Left cardiac atrium (tissue), 4 donors: ENCODE data around the gene ACSM5. TPM values are rescaled to one million over a fixed set of nuclear protein-coding genes. Genes with fewer than 3 reads are reported as not detected.
"Not testable (repeated sequence)": the region's sequence is repeated elsewhere in the genome, so short reads cannot be mapped to it uniquely, and the experiment has no call there.

Experiments used
- ATAC-seq, 2 donors: fragments of 200-7000 bp; cut with Tn5 transposase; one replicate each; pipeline ENCODE4 v1.9.1; 2020; ENCODE audit warnings: mild to moderate bottlenecking in 2 of 2, moderate library complexity in 2 of 2
- DNase-seq: peaks from one replicate; pipeline ENCODE4 v3.0.0-alpha.2; 2020
- intact Hi-C, 2 donors: fragments of 100-400 bp; cut with DNase I; formaldehyde crosslinking; loops; one replicate each; pipeline versions ENCODE4 v1.14.1 to v1.15.1; 2022 to 2023
- total RNA-seq, 2 donors: library from RNA; stranded (reverse); fragmentation: NEBNext Ultra II Directional; extraction: Animal tissue kit (Norgen Biotek cat#: 25700); gene quantifications; one replicate each; pipeline ENCODE4 v1.2.1, GENCODE V29; 2021
- donor health status: DM: no; HTN: yes; CAD: no.
- donor health status: DM: no; HTN: yes; CAD: no; lungs with severe emphysema.
- donor health status: DM: yes; HTN: yes; CAD: no.
- donor health status: Dilated cardiomyopathy.

ACSM5 gene
- total RNA-seq, 2 donors from 2014 or later = 3.6 to 7.8 TPM

DNA sequence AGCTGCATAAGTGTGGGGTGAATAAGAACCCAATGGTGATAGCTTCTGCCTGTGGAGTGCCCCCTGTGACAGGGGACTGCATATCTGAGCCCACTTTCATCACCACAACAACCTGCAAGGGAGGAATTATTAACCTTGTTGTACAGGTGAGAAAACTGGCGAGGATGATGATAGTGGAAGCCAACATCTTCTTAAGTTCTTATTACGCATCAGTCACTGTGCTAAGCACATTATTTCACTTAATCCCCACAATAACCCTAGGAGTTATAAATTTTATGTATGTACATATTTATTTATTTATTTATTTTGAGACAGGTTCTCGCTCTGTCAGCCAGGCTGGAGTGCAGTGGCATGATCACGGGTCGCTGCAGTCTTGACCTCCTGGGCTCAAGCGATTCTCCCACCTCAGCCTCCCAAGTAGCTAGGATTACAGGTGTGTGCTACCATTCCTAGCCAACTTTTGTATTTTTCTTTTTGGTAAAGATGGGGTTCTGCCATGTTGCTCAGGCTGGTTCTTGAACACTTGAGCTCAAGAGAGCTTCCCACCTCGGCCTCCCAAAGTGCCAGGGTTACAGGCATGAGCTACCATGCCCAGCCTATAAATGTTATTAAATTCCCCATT, 12.4 kb upstream of the ACSM5 start:
- intact Hi-C loops = no loop called here
- ATAC-seq = no peak
- no peak for DNase-seq

GRCh38 chr16:20397468-20398074, 11.8 kb upstream of the ACSM5 start:
- DNase-seq (no peak), ATAC-seq (no peak)
- intact Hi-C loops = no loop called here

- intact Hi-C loops = no loop called here
- DNase-seq (no peak), ATAC-seq (no peak)
These were observed 10.7 kb upstream of the ACSM5 start for GRCh38 chr16:20398603-20399002.

- DNase-seq (no peak), ATAC-seq (no peak)
- intact Hi-C loops = no loop called here
These were observed 10.1 kb upstream of the ACSM5 start for GRCh38 chr16:20399185-20399584.

- intact Hi-C loops = no loop called here
- ATAC-seq (no peak), DNase-seq (no peak)
These were observed 8.3 kb upstream of the ACSM5 start for GRCh38 chr16:20401066-20401465.

DNA sequence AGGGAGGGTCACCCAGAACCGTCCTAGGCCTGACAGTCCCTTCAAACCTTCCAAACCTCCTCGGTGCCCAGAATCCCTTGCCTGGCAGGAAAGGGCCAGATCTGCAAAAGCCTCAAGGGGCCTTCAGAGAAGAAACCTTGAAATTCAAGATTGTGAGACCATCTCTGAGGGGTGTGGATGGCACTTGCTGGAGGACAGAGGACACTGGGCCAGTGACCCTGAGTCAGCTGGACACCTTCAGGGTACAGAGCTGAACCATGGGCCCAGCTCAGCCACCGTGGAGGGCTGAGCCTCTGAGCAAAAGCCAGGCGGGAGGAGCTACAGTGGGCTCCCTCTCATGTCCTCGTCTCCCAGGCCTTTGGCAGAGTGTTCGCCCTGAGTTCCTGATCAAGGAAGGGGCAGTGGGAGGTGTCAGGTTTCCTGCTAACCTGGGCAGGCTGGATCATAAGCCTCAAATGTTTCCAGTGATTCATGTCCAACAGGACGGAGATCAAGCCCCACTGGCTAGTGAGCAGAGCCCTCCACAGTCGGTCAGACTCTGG, 7.8 kb upstream of the ACSM5 start:
- intact Hi-C loops = no loop called here
- no peak for ATAC-seq
- DNase-seq = no peak

- intact Hi-C loops = no loop called here
- DNase-seq (no peak), ATAC-seq (no peak)
These were observed 6.7 kb upstream of the ACSM5 start for GRCh38 chr16:20402651-20403050.

GRCh38 chr16:20404637-20405036, 4.7 kb upstream of the ACSM5 start, which contains the start of gene PDILT:
TSS of gene PDILT (minus strand) at chr16:20404737. CDS start at chr16:20399300, 5,437 bp downstream.
- intact Hi-C loops = no loop called here
- ATAC-seq = no peak

DNA sequence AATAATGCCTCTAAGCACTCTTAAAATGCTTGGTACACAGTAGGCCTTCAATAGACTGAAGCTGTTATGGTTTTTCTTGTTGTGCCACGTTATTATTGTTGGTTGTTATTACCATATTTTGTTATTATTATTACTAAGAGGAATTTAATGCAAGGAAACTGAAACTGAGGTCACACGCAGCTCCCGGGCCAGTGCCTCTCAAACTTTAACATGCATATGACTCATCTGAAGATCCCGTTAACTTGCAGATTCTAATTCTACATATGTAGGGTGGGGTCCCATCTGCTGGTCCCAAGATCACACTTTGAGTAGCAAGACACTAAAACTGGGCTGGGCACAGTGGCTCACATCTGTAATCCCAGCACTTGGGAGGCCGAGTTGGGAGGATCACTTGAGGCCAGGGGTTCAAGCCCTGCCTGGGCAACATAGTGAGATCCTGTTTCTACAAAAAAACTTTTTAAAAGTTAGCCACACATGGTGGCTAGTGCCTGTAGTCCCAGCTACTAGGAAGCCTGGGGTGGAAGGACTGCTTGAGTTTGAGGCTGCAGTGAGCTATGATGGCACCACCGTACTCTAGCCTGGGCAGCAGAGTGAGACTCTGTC, 888 bp downstream of the ACSM5 start:
- ATAC-seq = no peak

More at GRCh38 chr16:20404637-20405036, 4.7 kb upstream of the ACSM5 start, which contains the start of gene PDILT:
- DNase-seq = no peak

DNA sequence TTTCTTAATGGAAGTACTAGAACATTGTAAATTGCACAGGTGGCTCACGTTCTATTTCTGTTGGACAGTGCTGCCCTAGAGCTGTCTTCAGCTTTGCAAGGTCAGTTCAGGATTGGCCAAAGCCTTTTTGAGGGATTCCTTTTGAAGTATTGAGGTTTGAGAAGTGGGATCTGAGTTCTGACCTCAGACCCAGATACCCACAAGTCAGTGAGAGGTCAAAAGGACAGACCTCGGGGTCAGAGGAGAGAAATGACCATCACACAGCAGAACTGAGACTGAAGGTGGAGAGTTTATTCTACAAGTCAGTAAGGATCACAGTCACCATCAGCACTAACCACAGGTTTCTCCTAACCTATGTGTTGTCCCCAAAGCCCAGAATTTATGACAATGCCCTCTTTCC, 1.7 kb downstream of the ACSM5 start:
- DNase-seq = no peak
- ATAC-seq = no peak

More for the DNA sequence above, 888 bp downstream of the ACSM5 start:
- DNase-seq = no peak
- intact Hi-C loops = no loop called here

GRCh38 chr16:20415541-20415940, 6.2 kb downstream of the ACSM5 start:
- intact Hi-C loops = no loop called here
- DNase-seq (no peak), ATAC-seq (no peak)

More for the DNA sequence above, 1.7 kb downstream of the ACSM5 start:
- intact Hi-C loops = no loop called here

GRCh38 chr16:20419093-20419492, 9.8 kb downstream of the ACSM5 start:
- ATAC-seq, intact Hi-C loops: not testable (repeated sequence)
- DNase-seq = peak; percentile 23

- ATAC-seq, DNase-seq, intact Hi-C loops: not testable (repeated sequence)
These were observed 12.4 kb downstream of the ACSM5 start for GRCh38 chr16:20421748-20422147.

DNA sequence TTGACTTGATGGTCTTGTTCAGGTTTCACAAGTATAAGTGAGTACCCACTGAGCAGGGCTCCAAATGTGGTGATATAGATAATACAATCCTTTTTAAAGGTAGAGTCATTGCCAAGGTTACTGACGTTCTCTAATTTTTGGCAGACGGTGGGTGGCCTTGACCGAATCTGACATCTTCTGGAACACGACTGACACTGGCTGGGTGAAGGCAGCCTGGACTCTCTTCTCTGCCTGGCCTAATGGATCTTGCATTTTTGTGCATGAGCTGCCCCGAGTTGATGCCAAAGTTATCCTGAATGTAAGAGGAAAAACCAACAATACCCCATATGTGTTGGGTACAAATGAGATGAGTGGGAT, 14.4 kb downstream of the ACSM5 start:
- intact Hi-C loops, DNase-seq, ATAC-seq: not testable (repeated sequence)

DNA sequence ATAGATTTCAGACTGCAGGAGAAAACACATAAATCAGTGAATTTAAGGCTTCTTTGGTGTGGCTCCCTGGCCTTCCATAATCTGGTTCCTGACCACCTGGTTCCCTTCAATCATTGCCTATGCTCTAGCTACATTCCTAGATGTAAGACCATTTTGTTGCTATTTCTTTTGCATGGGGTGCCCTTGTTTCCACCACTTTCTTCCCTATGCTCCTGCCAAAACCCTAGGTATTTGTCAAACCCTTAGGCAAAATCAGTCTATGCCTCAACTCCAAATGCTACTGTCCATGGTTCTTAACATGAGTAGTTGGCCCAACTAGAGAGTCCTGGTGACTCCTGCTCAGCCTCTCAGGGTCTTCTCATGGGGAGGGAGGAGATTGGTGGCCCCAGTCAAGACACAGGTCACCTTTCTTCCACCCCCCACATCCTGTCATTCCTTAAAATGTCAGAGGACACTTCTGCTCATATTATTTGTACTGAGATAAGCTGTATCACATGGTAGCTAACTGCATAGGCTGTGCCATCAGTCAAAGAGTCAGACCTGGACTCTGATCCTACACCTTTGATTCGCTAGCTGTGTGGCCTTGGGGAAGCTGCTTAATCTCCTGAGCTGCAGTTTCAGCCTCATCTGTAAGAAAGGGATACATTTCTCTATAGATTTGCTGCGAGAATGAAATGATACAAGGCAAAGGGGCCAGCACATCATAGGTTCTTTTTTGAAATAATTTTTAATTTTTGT, 15.0 kb downstream of the ACSM5 start:
- ATAC-seq (no peak), DNase-seq (no peak)
- intact Hi-C loops = no loop called here

GRCh38 chr16:20427401-20427797, 18.1 kb downstream of the ACSM5 start:
- DNase-seq, intact Hi-C loops, ATAC-seq: not testable (repeated sequence)

DNA sequence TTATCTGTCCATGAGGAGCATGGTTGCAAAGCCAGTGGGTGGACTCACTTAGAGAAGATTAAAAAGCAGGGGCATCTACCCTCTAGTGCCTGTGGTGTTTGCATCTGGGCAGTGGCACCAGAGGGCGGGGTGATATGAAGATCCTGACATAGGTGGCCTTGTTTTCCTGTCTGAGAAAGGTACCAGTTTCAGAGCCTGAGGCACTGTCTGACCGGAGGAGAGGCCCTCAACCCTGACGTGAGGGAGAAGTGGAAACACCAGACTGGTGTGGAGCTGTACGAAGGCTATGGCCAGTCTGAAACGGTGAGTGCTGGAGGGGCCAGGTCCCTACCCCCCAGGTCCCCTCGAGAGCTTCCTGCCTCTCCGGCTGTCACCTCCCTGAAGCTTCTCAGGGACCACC, 20.2 kb downstream of the ACSM5 start:
- DNase-seq, ATAC-seq, intact Hi-C loops: not testable (repeated sequence)

DNA sequence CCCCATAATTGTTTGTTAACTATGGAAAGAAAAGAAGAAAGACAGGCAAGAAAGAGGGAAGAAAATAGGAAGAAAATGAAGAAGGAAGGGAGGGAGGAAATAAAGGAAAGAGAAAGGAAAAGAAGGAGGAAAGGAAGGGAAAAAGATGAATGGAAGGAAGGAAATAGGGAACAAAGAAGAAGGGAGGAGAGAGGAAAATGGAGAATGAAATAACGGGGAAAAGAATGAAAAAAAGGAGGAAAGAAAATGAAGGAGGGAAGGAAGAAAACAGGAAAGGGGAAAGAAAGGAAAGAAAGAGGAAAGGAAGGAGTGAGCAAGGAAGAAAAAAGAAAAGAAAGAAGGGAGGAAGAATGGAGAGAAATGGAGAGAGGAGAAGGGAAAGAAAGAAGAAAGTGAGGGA, 21.1 kb downstream of the ACSM5 start:
- ATAC-seq, DNase-seq, intact Hi-C loops: not testable (repeated sequence)

DNA sequence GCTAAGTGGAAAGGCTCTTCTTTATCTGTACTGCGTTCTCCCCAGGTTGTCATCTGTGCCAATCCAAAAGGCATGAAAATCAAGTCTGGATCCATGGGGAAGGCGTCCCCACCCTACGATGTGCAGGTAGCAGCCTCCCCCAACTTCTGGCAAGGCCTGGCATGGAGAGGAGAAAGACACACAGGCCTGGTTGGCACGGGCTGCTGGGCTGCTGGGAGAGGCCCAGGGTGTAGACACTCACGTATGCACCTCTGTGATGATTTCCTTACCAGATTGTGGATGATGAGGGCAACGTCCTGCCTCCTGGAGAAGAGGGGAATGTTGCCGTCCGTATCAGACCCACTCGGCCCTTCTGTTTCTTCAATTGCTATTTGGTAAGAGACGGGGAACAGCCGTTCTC, 21.6 kb downstream of the ACSM5 start:
- intact Hi-C loops = no loop called here
- ATAC-seq = no peak
- DNase-seq = no peak

- intact Hi-C loops, DNase-seq: not testable (repeated sequence)
- ATAC-seq = peak in 1 of 2 donors; percentile 13
These were observed 29.6 kb downstream of the ACSM5 start for GRCh38 chr16:20438950-20439349.
